Liver (tissue), 9 donors: ENCODE data around the gene ZNF22. TPM values are rescaled to one million over a fixed set of nuclear protein-coding genes. Genes with fewer than 3 reads are reported as not detected.

Experiments used
- DNase-seq: peaks from one replicate; pipeline ENCODE4 v3.0.0-alpha.2; 2017; ENCODE audit warnings: low spot score
- H3K27ac ChIP-seq, 2 donors: one replicate each; pipeline ENCODE4 v1.7.0; 2013; ENCODE audit warnings: inconsistent platforms in 2 of 2, low read length in 2 of 2, control low read depth in 1 of 2, low read depth in 1 of 2, mild to moderate bottlenecking in 1 of 2
- H3K27me3 ChIP-seq, 4 donors: one replicate each; pipeline versions ENCODE4 v1.6.1 to v1.7.0; 2013; ENCODE audit warnings: low read length in 3 of 4, inconsistent platforms in 1 of 4, mild to moderate bottlenecking in 1 of 4, moderate library complexity in 1 of 4; ENCODE audit not compliant: control insufficient read depth in 4 of 4, insufficient read depth in 4 of 4
- H3K36me3 ChIP-seq, 4 donors: one replicate each; pipeline versions ENCODE4 v1.6.1 to v1.7.0; 2013; ENCODE audit warnings: low read length in 3 of 4, mild to moderate bottlenecking in 3 of 4, low read depth in 1 of 4, moderate library complexity in 1 of 4; ENCODE audit not compliant: control insufficient read depth in 4 of 4, insufficient read depth in 3 of 4
- H3K4me1 ChIP-seq, 4 donors: one replicate each; pipeline versions ENCODE4 v1.6.1 to v1.7.0; 2013; ENCODE audit warnings: low read length in 3 of 4, mild to moderate bottlenecking in 3 of 4, moderate library complexity in 1 of 4; ENCODE audit not compliant: control insufficient read depth in 4 of 4, insufficient read depth in 4 of 4
- H3K4me3 ChIP-seq, 3 donors: one replicate each; pipeline versions ENCODE4 v1.6.1 to v1.7.0; 2013; ENCODE audit warnings: low read length in 3 of 3, control low read depth in 1 of 3, low read depth in 1 of 3, mild to moderate bottlenecking in 1 of 3
- H3K9ac ChIP-seq, 2 donors: one replicate each; pipeline ENCODE4 v1.7.0; 2013; ENCODE audit warnings: low read length in 2 of 2, mild to moderate bottlenecking in 2 of 2, moderate library complexity in 2 of 2, control low read depth in 1 of 2, low read depth in 1 of 2
- H3K9me3 ChIP-seq, 4 donors: one replicate each; pipeline versions ENCODE4 v1.6.1 to v1.7.0; 2013; ENCODE audit warnings: low read length in 3 of 4; ENCODE audit not compliant: control insufficient read depth in 4 of 4
- EGR1 ChIP-seq, 2 donors: IDR thresholded peaks; 2 replicates each; pipeline ENCODE4 v1.6.1; 2016 to 2018; ENCODE audit warnings: antibody characterized with exemption in 2 of 2, low read depth in 2 of 2
- FOXA1 ChIP-seq: IDR thresholded peaks from 2 replicates; pipeline ENCODE4 v1.6.1; 2016; ENCODE audit warnings: antibody characterized with exemption
- FOXA2 ChIP-seq: IDR thresholded peaks from 2 replicates; pipeline ENCODE4 v1.6.1; 2016; ENCODE audit warnings: antibody characterized with exemption
- HNF4A ChIP-seq, 2 donors: conservative IDR thresholded peaks; 2 replicates each; pipeline ENCODE4 v1.6.1; 2016; ENCODE audit warnings: antibody characterized with exemption in 2 of 2, mild to moderate bottlenecking in 2 of 2
- JUND ChIP-seq, 2 donors: IDR thresholded peaks; 2 replicates each; pipeline ENCODE4 v1.6.1; 2016; ENCODE audit warnings: antibody characterized with exemption in 2 of 2
- NR2F2 ChIP-seq: IDR thresholded peaks from 2 replicates; pipeline ENCODE4 v1.6.1; 2016; ENCODE audit warnings: antibody characterized with exemption
- RAD21 ChIP-seq, 2 donors: IDR thresholded peaks; 2 replicates each; pipeline ENCODE4 v1.6.1; 2016; ENCODE audit warnings: antibody characterized with exemption in 2 of 2, mild to moderate bottlenecking in 2 of 2
- RXRA ChIP-seq, 2 donors: IDR thresholded peaks; 2 replicates each; pipeline ENCODE4 v1.6.1; 2017 to 2018; ENCODE audit warnings: antibody characterized with exemption in 2 of 2, mild to moderate bottlenecking in 1 of 2
- SP1 ChIP-seq: IDR thresholded peaks from 2 replicates; pipeline ENCODE4 v1.6.1; 2018; ENCODE audit warnings: antibody characterized with exemption, mild to moderate bottlenecking
- TAF1 ChIP-seq: conservative IDR thresholded peaks from 2 replicates; pipeline ENCODE4 v1.6.1; 2016; ENCODE audit warnings: antibody characterized with exemption, mild to moderate bottlenecking
- YY1 ChIP-seq: IDR thresholded peaks from 2 replicates; pipeline ENCODE4 v1.6.1; 2016; ENCODE audit warnings: antibody characterized with exemption, mild to moderate bottlenecking
- WGBS: extraction: QIAGEN DNeasy Blood & Tissue Kit; methylation state at CpG from one replicate; pipeline ENCODE4 v1.1.7; 2013; 5-methylcytosine and 5-hydroxymethylcytosine counted together
- polyA plus RNA-seq, 2 donors: library from polyadenylated mRNA; stranded (reverse) in 1 of 2; unstranded in 1 of 2; fragments of 200-250 nt in 1 of 2; fragments of >200 nt in 1 of 2; fragmentation: Nextera tagmentation in 1 of 2; extraction: Ambion mirVana in 1 of 2; gene quantifications; one replicate each; pipeline versions ENCODE4 v1.2.1 to v1.2.3, GENCODE V29; 2013 to 2015
- total RNA-seq, 2 donors: library from RNA; depleted of rRNA; stranded (reverse); fragments of >200 nt; gene quantifications; one replicate each; pipeline ENCODE4 v1.2.3, GENCODE V29; 2014
- TF ChIP-seq, protein P1 (sequence below): IDR thresholded peaks from 2 replicates; pipeline ENCODE4 v1.6.1; 2016; ENCODE audit warnings: antibody characterized with exemption
- TF ChIP-seq, protein P2 (sequence below): IDR thresholded peaks from 2 replicates; pipeline ENCODE4 v1.6.1; 2016; ENCODE audit warnings: antibody characterized with exemption
- donor health status: healthy.
- donor health status: healthy.
- donor health status: healthy.
- donor health status: healthy.
- donor health status: healthy.

The ZNF22 gene
- total and polyA plus RNA-seq, 4 donors = 10.3 to 22.6 (median 20.3) TPM

DNA sequence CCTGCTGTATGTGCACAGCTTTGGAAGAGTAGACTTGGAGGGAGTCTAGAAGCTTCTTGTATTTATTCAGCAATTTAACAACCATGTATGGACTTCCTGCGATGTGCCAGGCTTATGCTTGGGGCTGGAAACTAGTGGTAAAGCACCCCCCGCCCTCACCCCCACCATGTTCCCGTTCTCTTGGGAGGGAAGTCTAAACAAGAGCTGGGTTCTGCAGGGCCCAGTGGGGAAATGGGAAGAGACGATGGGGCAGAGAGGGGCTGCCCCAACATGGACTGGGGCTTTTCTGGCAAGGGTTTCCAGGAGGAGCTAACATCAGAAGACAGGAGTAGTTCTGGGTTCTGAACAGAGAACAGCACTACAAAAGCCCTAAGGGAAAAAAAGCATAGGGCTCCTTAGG, 33.1 kb upstream of the ZNF22 start:
- no peak for DNase-seq
- H3K36me3 ChIP-seq = no peaks in the 10 kb centered on the region
- no peak overlapping the region for H3K4me3 ChIP-seq
- no peak for TF ChIP-seq FOXA2
- TF ChIP-seq, protein P1, sequence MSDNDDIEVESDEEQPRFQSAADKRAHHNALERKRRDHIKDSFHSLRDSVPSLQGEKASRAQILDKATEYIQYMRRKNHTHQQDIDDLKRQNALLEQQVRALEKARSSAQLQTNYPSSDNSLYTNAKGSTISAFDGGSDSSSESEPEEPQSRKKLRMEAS = peak; percentile 0
- WGBS = 79% methylated on average over 4 of the region's 4 CpGs
- peaks cover 2 to 31% (median 11%) of the 10 kb centered on the region in 4 donors for H3K4me1 ChIP-seq
- H3K9ac ChIP-seq = no peak overlapping the region
- no peaks in the 10 kb centered on the region for H3K27me3 ChIP-seq
- H3K27ac ChIP-seq = peak overlapping the region; percentile 48 to 49
- no peaks in the 10 kb centered on the region for H3K9me3 ChIP-seq

DNA sequence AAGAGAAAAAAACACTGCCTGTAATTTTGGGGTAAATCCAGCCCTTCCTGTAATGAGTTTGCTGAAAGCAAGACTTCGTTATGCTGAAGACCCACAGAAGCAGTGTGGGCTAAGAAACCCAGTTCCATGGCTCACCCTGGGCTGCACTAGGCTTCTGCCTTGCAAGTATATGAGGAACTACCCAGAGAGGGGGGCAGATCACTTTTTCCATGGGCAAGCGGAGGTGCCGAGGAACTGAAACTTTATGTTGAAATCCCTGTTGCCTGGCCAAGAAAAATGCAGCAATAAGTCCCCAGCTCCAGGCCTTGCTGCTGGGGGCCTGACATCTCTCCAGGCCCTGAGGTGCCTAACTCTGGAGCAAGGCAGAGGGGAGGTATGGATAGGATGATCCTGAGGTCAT, 32.6 kb upstream of the ZNF22 start:
- Histone ChIP-seq H3K27me3 (no peaks in the 10 kb centered on the region), H3K36me3 (no peaks in the 10 kb centered on the region), H3K9me3 (no peaks in the 10 kb centered on the region), H3K4me1 (peaks cover 2 to 31% (median 11%) of the 10 kb centered on the region in 4 donors), H3K9ac (no peak overlapping the region), H3K27ac (peak overlapping the region; percentile 48 to 49), H3K4me3 (no peak overlapping the region)
- WGBS = 21% methylated on average over 3 of the region's 3 CpGs
- TF ChIP-seq FOXA2 (no peak), NR2F2 (no peak), HNF4A (conservative IDR thresholded peaks at IDR 0.05) (no peak), YY1 (no peak), RAD21 (IDR thresholded peaks at IDR 0.05) (no peak), JUND (IDR thresholded peaks at IDR 0.05) (peak in 1 of 2 donors; percentile 42), EGR1 (IDR thresholded peaks at IDR 0.05; ENCODE audit: low read depth in 2 of 2) (peak in 1 of 2 donors; percentile 33), FOXA1 (no peak), SP1 (no peak), RXRA (IDR thresholded peaks at IDR 0.05) (peak in 1 of 2 donors; percentile 26)
- TF ChIP-seq, protein P1 = no peak
- no peak for DNase-seq

DNA sequence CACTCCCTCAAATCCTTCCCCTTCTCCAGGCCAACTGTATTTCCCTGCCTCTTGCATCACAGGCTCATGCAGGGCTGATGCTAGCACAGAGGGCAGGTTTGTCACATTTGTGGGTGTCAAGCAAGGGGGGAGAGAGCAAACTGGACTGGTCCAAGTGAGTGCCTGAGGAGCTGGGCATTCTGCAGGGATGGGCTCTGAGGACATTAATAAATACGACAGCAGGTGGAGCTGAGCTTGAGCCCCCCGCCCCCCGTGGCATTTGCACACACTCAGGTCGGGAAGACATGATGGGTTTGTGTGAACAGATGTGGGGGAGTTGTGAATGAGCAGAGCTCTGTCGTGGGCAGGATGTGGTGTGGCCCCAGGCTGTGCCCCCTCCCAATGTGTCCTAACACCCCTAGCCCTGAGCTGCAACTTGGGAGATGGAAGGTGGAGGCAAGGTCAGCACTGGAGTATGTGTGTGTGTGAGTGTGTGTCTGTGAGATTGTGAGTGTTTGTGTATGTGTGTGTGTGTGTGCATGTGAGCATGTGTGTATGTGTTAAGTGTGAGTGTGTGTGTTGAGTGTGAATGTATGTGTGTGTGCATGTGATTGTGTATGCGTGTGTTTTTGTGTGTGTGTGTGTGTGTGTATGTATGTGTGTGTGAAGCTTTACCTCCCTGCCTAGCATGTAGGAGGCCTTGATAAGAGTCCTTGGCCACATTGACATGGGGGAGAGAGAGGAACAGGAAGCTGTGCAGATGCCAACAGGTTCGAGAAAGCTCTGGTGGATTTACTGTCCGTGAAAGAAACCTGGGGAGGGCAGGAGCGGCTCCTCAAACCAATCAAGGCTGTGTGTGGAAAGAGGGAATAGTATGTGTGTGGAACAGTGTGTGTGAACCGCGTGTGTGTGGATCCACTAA, 32.0 kb upstream of the ZNF22 start:
- Histone ChIP-seq H3K9ac (no peak overlapping the region), H3K4me3 (no peak overlapping the region), H3K27me3 (no peaks in the 10 kb centered on the region), H3K4me1 (peaks cover 2 to 30% (median 11%) of the 10 kb centered on the region in 4 donors), H3K27ac (no peak overlapping the region), H3K36me3 (no peaks in the 10 kb centered on the region), H3K9me3 (no peaks in the 10 kb centered on the region)
- WGBS = 84% methylated on average over 11 of the region's 11 CpGs
- no peak for TF ChIP-seq FOXA1
- TF ChIP-seq NR2F2 = no peak
- TF ChIP-seq, protein P2, sequence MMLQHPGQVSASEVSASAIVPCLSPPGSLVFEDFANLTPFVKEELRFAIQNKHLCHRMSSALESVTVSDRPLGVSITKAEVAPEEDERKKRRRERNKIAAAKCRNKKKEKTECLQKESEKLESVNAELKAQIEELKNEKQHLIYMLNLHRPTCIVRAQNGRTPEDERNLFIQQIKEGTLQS = no peak
- TF ChIP-seq TAF1 = no peak
- no peak for TF ChIP-seq RAD21 (IDR thresholded peaks at IDR 0.05)
- no peak for TF ChIP-seq SP1
- no peak for TF ChIP-seq FOXA2
- no peak for DNase-seq
